Measurements from ENCODE around the gene SIGLEC1. TPM values are rescaled to one million over a fixed set of nuclear protein-coding genes. Genes with fewer than 3 reads are reported as not detected.

Gene SIGLEC1
- not detected in 2 replicates for total RNA-seq

DNA sequence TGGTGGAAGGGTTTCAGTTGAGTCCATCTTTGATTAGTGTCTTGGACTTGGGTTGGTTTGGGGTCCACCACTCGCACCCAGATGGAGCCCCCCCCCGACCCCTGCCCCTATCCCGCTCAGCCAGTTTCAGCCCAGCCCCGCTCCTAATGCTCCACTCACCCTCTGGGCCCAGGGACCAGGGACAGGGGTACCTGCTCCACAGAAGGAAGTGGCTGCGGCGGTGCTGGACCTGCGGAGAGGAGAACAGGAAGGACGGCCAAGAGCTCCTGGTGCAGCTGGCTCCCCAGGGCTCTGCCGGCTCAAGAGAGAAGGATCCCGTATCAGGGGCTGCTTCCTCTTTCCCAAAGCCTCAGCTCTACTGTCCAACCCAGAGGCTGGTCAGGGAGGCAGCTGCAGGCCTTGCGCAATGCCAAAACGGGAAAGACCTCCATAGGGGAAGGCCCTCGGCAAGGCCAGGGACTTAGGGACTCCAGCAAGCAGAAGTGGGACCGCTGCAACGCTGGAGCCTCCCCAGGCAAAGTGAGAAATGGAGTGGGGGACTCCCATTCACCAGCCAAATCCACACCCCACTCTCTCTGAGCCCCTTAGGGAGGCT lies at the start of gene SIGLEC1:
Gene SIGLEC1, minus strand, starts transcription at position 322 of the 595 bp plus-strand sequence. CDS start 5,472 bp downstream, outside the sequence.
- Histone ChIP-seq H3K36me3 (ENCODE audit: control insufficient read depth, insufficient read depth, low read length) (no peaks in the 10 kb centered on the region), H3K27me3 (ENCODE audit: control insufficient read depth, insufficient read depth, low read length) (peaks cover 3% of the 10 kb centered on the region), H3K4me3 (ENCODE audit: low read depth, low read length) (no peak within 1 kb of the TSS)
- DNase-seq (ENCODE audit: low read depth) = no peak
- TF ChIP-seq CTCF (IDR thresholded peaks at IDR 0.05; ENCODE audit: insufficient read depth, low read length, poor library complexity, severe bottlenecking) = no peak

- no peak for DNase-seq (ENCODE audit: low read depth)
- no peak for TF ChIP-seq CTCF (IDR thresholded peaks at IDR 0.05; ENCODE audit: insufficient read depth, low read length, poor library complexity, severe bottlenecking)
Observed at GRCh38 chr20:3760655-3761348, 48.4 kb upstream of the SIGLEC1 start.

GRCh38 chr20:3759884-3760283 lies 47.5 kb upstream of the SIGLEC1 start:
- DNase-seq (ENCODE audit: low read depth) = no peak
- peaks cover 4% of the 10 kb centered on the region for H3K36me3 ChIP-seq (ENCODE audit: control insufficient read depth, insufficient read depth, low read length)
- TF ChIP-seq CTCF (IDR thresholded peaks at IDR 0.05; ENCODE audit: insufficient read depth, low read length, poor library complexity, severe bottlenecking) = no peak
- no peak overlapping the region for H3K4me3 ChIP-seq (ENCODE audit: low read depth, low read length)
- no peaks in the 10 kb centered on the region for H3K27me3 ChIP-seq (ENCODE audit: control insufficient read depth, insufficient read depth, low read length)

More at GRCh38 chr20:3760655-3761348, 48.4 kb upstream of the SIGLEC1 start:
- Histone ChIP-seq H3K4me3 (ENCODE audit: low read depth, low read length) (no peak overlapping the region), H3K36me3 (ENCODE audit: control insufficient read depth, insufficient read depth, low read length) (peaks cover 4% of the 10 kb centered on the region), H3K27me3 (ENCODE audit: control insufficient read depth, insufficient read depth, low read length) (no peaks in the 10 kb centered on the region)

GRCh38 chr20:3759316-3759823 lies 47.0 kb upstream of the SIGLEC1 start:
- Histone ChIP-seq H3K27me3 (ENCODE audit: control insufficient read depth, insufficient read depth, low read length) (no peaks in the 10 kb centered on the region), H3K4me3 (ENCODE audit: low read depth, low read length) (no peak overlapping the region), H3K36me3 (ENCODE audit: control insufficient read depth, insufficient read depth, low read length) (peaks cover 4% of the 10 kb centered on the region)
- no peak for TF ChIP-seq CTCF (IDR thresholded peaks at IDR 0.05; ENCODE audit: insufficient read depth, low read length, poor library complexity, severe bottlenecking)
- DNase-seq (ENCODE audit: low read depth) = no peak

DNA sequence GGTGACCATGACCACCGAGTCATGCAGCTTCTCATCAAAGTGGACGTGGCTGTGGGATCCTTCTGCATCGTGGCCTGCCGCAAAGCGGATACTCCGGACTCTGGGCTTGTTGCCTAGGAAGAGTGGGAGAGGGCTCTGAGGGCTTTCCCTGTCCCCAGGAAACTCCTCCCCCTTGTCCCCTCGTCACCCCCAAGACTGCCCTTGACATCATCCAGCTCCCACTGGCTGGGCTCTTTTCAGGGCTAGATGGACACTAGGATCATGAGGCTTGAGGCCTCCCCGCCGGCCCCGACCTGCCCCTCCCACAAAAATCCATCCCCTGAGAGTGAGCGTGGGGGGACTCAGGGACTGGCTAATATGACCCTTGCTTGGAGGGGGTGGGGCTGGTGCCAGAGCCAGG lies 46.2 kb upstream of the SIGLEC1 start:
- no peak for DNase-seq (ENCODE audit: low read depth)
- peaks cover 4% of the 10 kb centered on the region for H3K36me3 ChIP-seq (ENCODE audit: control insufficient read depth, insufficient read depth, low read length)
- H3K27me3 ChIP-seq (ENCODE audit: control insufficient read depth, insufficient read depth, low read length) = no peaks in the 10 kb centered on the region
- no peak overlapping the region for H3K4me3 ChIP-seq (ENCODE audit: low read depth, low read length)
- no peak for TF ChIP-seq CTCF (IDR thresholded peaks at IDR 0.05; ENCODE audit: insufficient read depth, low read length, poor library complexity, severe bottlenecking)
